Sigmoid colon (tissue), 7 donors: ENCODE measurements around the gene C4orf54. TPM values are rescaled to one million over a fixed set of nuclear protein-coding genes. Genes with fewer than 3 reads are reported as not detected.

Source experiments
- DNase-seq: peaks from one replicate; pipeline ENCODE4 v3.0.0-alpha.2; 2019
- H3K27ac ChIP-seq, 4 donors: fragments of 200-600 bp; sonication (generic); one replicate each; pipeline ENCODE4 v1.5.1; 2016 to 2019; ENCODE audit warnings: mild to moderate bottlenecking in 1 of 4
- H3K27me3 ChIP-seq, 3 donors: fragments of 200-600 bp; sonication (generic); one replicate each; pipeline ENCODE4 v1.5.1; 2019; ENCODE audit warnings: mild to moderate bottlenecking in 1 of 3
- H3K36me3 ChIP-seq, 4 donors: fragments of 200-600 bp; sonication (generic); one replicate each; pipeline ENCODE4 v1.5.1; 2016 to 2019
- H3K4me1 ChIP-seq, 4 donors: fragments of 200-600 bp; sonication (generic); one replicate each; pipeline ENCODE4 v1.5.1; 2017 to 2019
- H3K4me3 ChIP-seq, 4 donors: fragments of 200-600 bp; sonication (generic); one replicate each; pipeline ENCODE4 v1.5.1; 2017 to 2019; ENCODE audit warnings: mild to moderate bottlenecking in 2 of 4, moderate library complexity in 1 of 4
- H3K9me3 ChIP-seq, 4 donors: fragments of 200-600 bp in 3 of 4; sonication (generic) in 3 of 4; one replicate each; pipeline versions ENCODE4 v1.5.1 to v1.6.1; 2013 to 2019
- CTCF ChIP-seq, 4 experiments: fragments of 450-650 bp in 3 of 4; fragments of 200-600 bp in 1 of 4; IDR thresholded peaks; one replicate each; pipeline ENCODE4 v1.5.1; 2016 to 2019; ENCODE audit warnings: antibody characterized with exemption in 4 of 4, mild to moderate bottlenecking in 3 of 4, moderate library complexity in 2 of 4
- EP300 ChIP-seq, 4 donors: sonication (generic); formaldehyde crosslinking; IDR thresholded peaks; one replicate each; pipeline ENCODE4 v1.6.1; 2017; ENCODE audit warnings: antibody characterized with exemption in 4 of 4
- POLR2A ChIP-seq, 2 donors: fragments of 450-650 bp; IDR thresholded peaks; one replicate each; pipeline ENCODE4 v1.6.1; 2016; ENCODE audit warnings: antibody characterized with exemption in 2 of 2, mild to moderate bottlenecking in 2 of 2, moderate library complexity in 2 of 2
- POLR2AphosphoS5 ChIP-seq, 4 donors: sonication (generic); formaldehyde crosslinking; IDR thresholded peaks; one replicate each; pipeline ENCODE4 v1.6.1; 2017; ENCODE audit warnings: antibody characterized with exemption in 4 of 4
- WGBS, 2 donors: extraction: QIAGEN DNeasy Blood & Tissue Kit; methylation state at CpG; one replicate each; pipeline ENCODE4 v1.1.7; 2013; 5-methylcytosine and 5-hydroxymethylcytosine counted together
- intact Hi-C: fragments of 100-400 bp; cut with DNase I; formaldehyde crosslinking; loops from one replicate; pipeline ENCODE4 v1.15.1; 2023
- polyA plus RNA-seq, 3 donors: library from polyadenylated mRNA; stranded (reverse); fragments of 200-250 nt; gene quantifications; one replicate each; pipeline ENCODE4 v1.2.3, GENCODE V29; 2013
- total RNA-seq, 4 donors: library from RNA; depleted of rRNA; stranded (reverse); fragments of >200 nt; gene quantifications; one replicate each; pipeline ENCODE4 v1.1.0, GENCODE V29; 2016
- donor health status: healthy with polysubstance abuse.
- donor health status: Bipolar disorder and iron deficiency.
- donor health status: healthy.

C4orf54 gene
- total and polyA plus RNA-seq, 7 donors = under 0.01 to 0.28 (median 0.14) TPM; not detected in 2

GRCh38 chr4:99642725-99643489, 14.7 kb downstream of the C4orf54 start:
- no peaks in the 10 kb centered on the region for H3K36me3 ChIP-seq
- TF ChIP-seq EP300 (IDR thresholded peaks at IDR 0.05) = peak in 1 of 4 donors; percentile 9
- TF ChIP-seq CTCF (IDR thresholded peaks at IDR 0.05) = no peak
- DNase-seq = peak; percentile 81
- H3K9me3 ChIP-seq = no peaks in the 10 kb centered on the region
- peak overlapping the region; percentile 35 to 71 (median 58) for H3K27ac ChIP-seq
- no peaks in the 10 kb centered on the region for H3K27me3 ChIP-seq
- intact Hi-C loops = no loop called here
- H3K4me3 ChIP-seq = no peak overlapping the region
- WGBS, 2 donors = 78 to 86% methylated on average over 7 of the region's 7 CpGs
- H3K4me1 ChIP-seq = peaks cover 0 to 26% (median 21%) of the 10 kb centered on the region in 4 donors

GRCh38 chr4:99640676-99641075, 17.0 kb downstream of the C4orf54 start:
- no peaks in the 10 kb centered on the region for H3K27me3 ChIP-seq
- no peak for DNase-seq
- intact Hi-C loops = no loop called here
- peaks cover 0 to 19% (median 12%) of the 10 kb centered on the region in 4 donors for H3K4me1 ChIP-seq
- TF ChIP-seq POLR2AphosphoS5 (IDR thresholded peaks at IDR 0.05) (no peak), CTCF (IDR thresholded peaks at IDR 0.05) (no peak), EP300 (IDR thresholded peaks at IDR 0.05) (no peak), POLR2A (IDR thresholded peaks at IDR 0.05) (no peak)
- H3K27ac ChIP-seq = no peak overlapping the region
- H3K36me3 ChIP-seq = no peaks in the 10 kb centered on the region
- H3K9me3 ChIP-seq = no peaks in the 10 kb centered on the region
- H3K4me3 ChIP-seq = no peak overlapping the region
- 17 to 61% methylated on average over 2 of the region's 2 CpGs for WGBS, 2 donors

GRCh38 chr4:99637174-99637573, 20.5 kb downstream of the C4orf54 start:
- Histone ChIP-seq H3K4me3 (no peak overlapping the region), H3K4me1 (no peaks in the 10 kb centered on the region), H3K27me3 (no peaks in the 10 kb centered on the region), H3K36me3 (no peaks in the 10 kb centered on the region), H3K27ac (peak overlapping the region in 1 of 4 donors; percentile 33), H3K9me3 (no peaks in the 10 kb centered on the region)
- TF ChIP-seq POLR2A (IDR thresholded peaks at IDR 0.05) (no peak), POLR2AphosphoS5 (IDR thresholded peaks at IDR 0.05) (no peak), CTCF (IDR thresholded peaks at IDR 0.05) (no peak), EP300 (IDR thresholded peaks at IDR 0.05) (no peak)
- intact Hi-C loops = no loop called here
- 62 to 71% methylated on average over 5 of the region's 5 CpGs for WGBS, 2 donors
- DNase-seq = no peak

- intact Hi-C loops = no loop called here
- no peaks in the 10 kb centered on the region for H3K27me3 ChIP-seq
- TF ChIP-seq POLR2AphosphoS5 (IDR thresholded peaks at IDR 0.05) = no peak
- peak overlapping the region in 1 of 4 donors; percentile 33 for H3K27ac ChIP-seq
- no peak for DNase-seq
- 71 to 85% methylated on average over 2 of the region's 2 CpGs for WGBS, 2 donors
- H3K36me3 ChIP-seq = no peaks in the 10 kb centered on the region
- no peaks in the 10 kb centered on the region for H3K9me3 ChIP-seq
- H3K4me1 ChIP-seq = peaks cover 0 to 5% (median 0%) of the 10 kb centered on the region in 4 donors
- no peak overlapping the region for H3K4me3 ChIP-seq
Observed at GRCh38 chr4:99636422-99636821, 21.2 kb downstream of the C4orf54 start.

GRCh38 chr4:99635601-99636000, 22.0 kb downstream of the C4orf54 start:
- Histone ChIP-seq H3K4me1 (peaks cover 0 to 11% (median 0%) of the 10 kb centered on the region in 4 donors), H3K4me3 (no peak overlapping the region), H3K36me3 (no peaks in the 10 kb centered on the region), H3K27ac (no peak overlapping the region), H3K9me3 (no peaks in the 10 kb centered on the region), H3K27me3 (no peaks in the 10 kb centered on the region)
- DNase-seq = no peak
- 86 to 90% methylated on average over 3 of the region's 3 CpGs for WGBS, 2 donors
- intact Hi-C loops = no loop called here
- TF ChIP-seq POLR2AphosphoS5 (IDR thresholded peaks at IDR 0.05) (no peak), POLR2A (IDR thresholded peaks at IDR 0.05) (no peak), EP300 (IDR thresholded peaks at IDR 0.05) (no peak), CTCF (IDR thresholded peaks at IDR 0.05) (no peak)
